Ishikawa (cell line): Measurements from ENCODE around the gene COL13A1.

Experiments used
- CEBPB ChIP-seq: IDR thresholded peaks from 2 replicates; pipeline ENCODE4 v1.6.1; 2012
- CREB1 ChIP-seq: IDR thresholded peaks from 2 replicates; pipeline ENCODE4 v1.6.1; 2012; ENCODE audit warnings: low read depth
- EGR1 ChIP-seq: IDR thresholded peaks from 2 replicates; pipeline ENCODE4 v1.6.1; 2012
- EP300 ChIP-seq: IDR thresholded peaks from 2 replicates; pipeline ENCODE4 v1.6.1; 2012; ENCODE audit warnings: borderline replicate concordance
- FOXM1 ChIP-seq: IDR thresholded peaks from 2 replicates; pipeline ENCODE4 v1.6.1; 2012; ENCODE audit warnings: low read depth, borderline replicate concordance
- NFIC ChIP-seq: IDR thresholded peaks from 2 replicates; pipeline ENCODE4 v1.6.1; 2012
- RAD21 ChIP-seq: IDR thresholded peaks from 2 replicates; pipeline ENCODE4 v1.6.1; 2012; ENCODE audit warnings: low read depth
- REST ChIP-seq: IDR thresholded peaks from 2 replicates; pipeline ENCODE4 v1.6.1; 2012; ENCODE audit warnings: low read depth, mild to moderate bottlenecking
- TAF1 ChIP-seq: IDR thresholded peaks from 2 replicates; pipeline ENCODE4 v1.6.1; 2012; ENCODE audit warnings: low read depth, mild to moderate bottlenecking
- TCF12 ChIP-seq: IDR thresholded peaks from 2 replicates; pipeline ENCODE4 v1.6.1; 2012; ENCODE audit warnings: low read depth
- TEAD4 ChIP-seq: IDR thresholded peaks from 2 replicates; pipeline ENCODE4 v1.6.1; 2012
- USF1 ChIP-seq: IDR thresholded peaks from 2 replicates; pipeline ENCODE4 v1.6.1; 2012
- YY1 ChIP-seq: IDR thresholded peaks from 2 replicates; pipeline ENCODE4 v1.6.1; 2012; ENCODE audit warnings: low read depth
- ZBTB7A ChIP-seq: IDR thresholded peaks from 2 replicates; pipeline ENCODE4 v1.6.1; 2012; ENCODE audit warnings: low read depth
- TF ChIP-seq, protein P1 (sequence below): IDR thresholded peaks from 2 replicates; pipeline ENCODE4 v1.6.1; 2012

COL13A1 gene

DNA sequence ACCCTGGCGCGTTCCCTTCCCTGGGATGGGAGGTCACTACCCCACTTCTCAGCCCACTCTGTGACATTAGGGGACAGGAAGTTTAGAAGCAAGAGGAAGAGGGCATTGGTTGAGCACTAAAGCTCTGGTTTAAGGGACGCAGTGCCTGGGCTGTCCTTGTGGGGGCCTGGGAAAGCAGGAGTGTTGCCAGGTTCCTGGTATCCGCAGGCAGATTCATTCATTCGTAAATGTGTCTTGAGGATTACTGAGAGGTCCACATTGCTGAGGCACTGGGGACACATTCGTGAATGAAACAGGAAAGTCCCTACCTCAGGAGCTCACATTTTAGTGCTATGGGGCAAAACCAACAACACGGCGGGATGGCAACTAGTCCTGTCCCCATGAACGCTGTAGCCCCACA lies 69.4 kb downstream of the COL13A1 start:
- TF ChIP-seq TAF1 = no peak
- TF ChIP-seq REST = no peak
- no peak for TF ChIP-seq EP300
- TF ChIP-seq RAD21 = no peak
- no peak for TF ChIP-seq USF1
- no peak for TF ChIP-seq ZBTB7A
- no peak for TF ChIP-seq YY1

- TF ChIP-seq TCF12 (no peak), USF1 (no peak), CREB1 (no peak), NFIC (no peak), ZBTB7A (no peak), RAD21 (no peak), TEAD4 (no peak), TAF1 (no peak), FOXM1 (no peak), EGR1 (no peak), EP300 (no peak), REST (no peak), YY1 (no peak), CEBPB (no peak)
- TF ChIP-seq, protein P1, sequence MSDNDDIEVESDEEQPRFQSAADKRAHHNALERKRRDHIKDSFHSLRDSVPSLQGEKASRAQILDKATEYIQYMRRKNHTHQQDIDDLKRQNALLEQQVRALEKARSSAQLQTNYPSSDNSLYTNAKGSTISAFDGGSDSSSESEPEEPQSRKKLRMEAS = no peak
These were observed 70.6 kb downstream of the COL13A1 start for GRCh38 chr10:69872323-69872722.

DNA sequence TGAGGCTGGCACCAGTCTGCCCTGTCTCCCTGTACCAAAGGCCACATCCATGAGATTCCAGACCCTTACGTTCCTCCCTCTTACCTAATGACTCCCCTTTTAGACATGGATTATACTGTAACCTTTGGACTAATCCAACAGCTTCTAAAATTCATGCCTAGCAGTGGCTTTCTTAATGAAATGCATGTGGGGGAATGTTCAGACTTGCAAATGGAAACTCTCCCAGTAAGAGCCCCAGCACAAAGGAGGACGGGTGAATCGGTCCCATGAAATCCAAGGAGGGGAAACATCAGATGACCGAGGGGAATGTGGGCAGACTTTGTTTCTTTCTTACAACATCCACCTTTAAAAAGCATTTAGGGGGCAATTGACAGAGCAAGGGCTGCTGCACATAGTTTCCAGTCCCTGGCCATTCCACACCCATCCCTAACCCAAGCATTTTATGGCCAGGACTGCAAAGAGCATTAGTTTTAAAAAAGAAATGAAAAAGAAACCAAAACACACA lies 71.5 kb downstream of the COL13A1 start:
- TF ChIP-seq ZBTB7A (no peak), EP300 (no peak), YY1 (no peak), FOXM1 (no peak), TEAD4 (no peak), RAD21 (no peak), REST (no peak), CREB1 (no peak), NFIC (no peak), USF1 (no peak), TAF1 (no peak), CEBPB (no peak), TCF12 (no peak), EGR1 (no peak)
- TF ChIP-seq, protein P1 = no peak

- TF ChIP-seq TEAD4 (no peak), NFIC (no peak), REST (no peak), USF1 (no peak), CEBPB (no peak), YY1 (no peak), EGR1 (no peak), TCF12 (no peak), EP300 (no peak), TAF1 (no peak)
- TF ChIP-seq, protein P1 = no peak
These were observed 72.7 kb downstream of the COL13A1 start for GRCh38 chr10:69874449-69874848.
